Mucosa of descending colon (tissue), 3 donors: ENCODE data around the gene COL25A1. TPM values are rescaled to one million over a fixed set of nuclear protein-coding genes. Genes with fewer than 3 reads are reported as not detected.
A peak's percentile ranks its signal among the peaks of the same experiment; 100 is the strongest.

ENCODE experiments used
- ATAC-seq: fragments of 200-7000 bp; cut with Tn5 transposase; one replicate; pipeline ENCODE4 v1.9.1; 2020; ENCODE audit warnings: mild to moderate bottlenecking, moderate library complexity
- DNase-seq, 3 donors: peaks; one replicate each; pipeline ENCODE4 v3.0.0-alpha.2; 2020
- H3K36me3 ChIP-seq: fragments of 200-600 bp; one replicate; pipeline ENCODE4 v1.8.0; 2021; ENCODE audit warnings: low read depth, mild to moderate bottlenecking
- H3K4me1 ChIP-seq: fragments of 200-600 bp; one replicate; pipeline ENCODE4 v1.8.0; 2021; ENCODE audit warnings: low read depth, mild to moderate bottlenecking
- H3K4me3 ChIP-seq: fragments of 200-600 bp; one replicate; pipeline ENCODE4 v1.8.0; 2021; ENCODE audit warnings: mild to moderate bottlenecking
- H3K9me3 ChIP-seq: fragments of 200-600 bp; one replicate; pipeline ENCODE4 v1.8.0; 2021; ENCODE audit warnings: mild to moderate bottlenecking
- CTCF ChIP-seq: fragments of 200-600 bp; IDR thresholded peaks from one replicate; pipeline ENCODE4 v1.8.0; 2022; ENCODE audit warnings: antibody characterized with exemption, mild to moderate bottlenecking
- intact Hi-C, 2 donors: fragments of 100-400 bp; cut with DNase I in 1 of 2; cut with micrococcal nuclease in 1 of 2; formaldehyde crosslinking; loops; one replicate each; pipeline versions ENCODE4 v1.11.0 to v1.11.1; 2022; cut with DNase I, micrococcal nuclease
- long read RNA-seq, 2 donors: library from polyadenylated mRNA; unstranded; transcript quantifications; one replicate each; pipeline ENCODE4 v2.0.0, GENCODE V29; 2019 to 2021
- total RNA-seq, 3 donors: library from RNA; stranded (reverse); fragmentation: NEBNext Ultra II Directional in 2 of 3; extraction: Animal tissue kit (Norgen Biotek cat#: 25700) in 2 of 3; gene quantifications; one replicate each; pipeline versions ENCODE4 v1.2.1 to v1.2.4, GENCODE V29; 2021 to 2023
- donor health status: DM: no; HTN: no; CAD: no; lungs with moderate emphysema.
- donor health status: DM: no; HTN: no; CAD: no.
- donor health status: DM: no; HTN: yes; CAD: no.

The COL25A1 gene
- under 1 TPM; 0.12 to 0.35 (median 0.14) TPM for total RNA-seq
- long read RNA-seq, donor 1, result 0 reads
- long read RNA-seq, donor 2, result 0 reads

DNA sequence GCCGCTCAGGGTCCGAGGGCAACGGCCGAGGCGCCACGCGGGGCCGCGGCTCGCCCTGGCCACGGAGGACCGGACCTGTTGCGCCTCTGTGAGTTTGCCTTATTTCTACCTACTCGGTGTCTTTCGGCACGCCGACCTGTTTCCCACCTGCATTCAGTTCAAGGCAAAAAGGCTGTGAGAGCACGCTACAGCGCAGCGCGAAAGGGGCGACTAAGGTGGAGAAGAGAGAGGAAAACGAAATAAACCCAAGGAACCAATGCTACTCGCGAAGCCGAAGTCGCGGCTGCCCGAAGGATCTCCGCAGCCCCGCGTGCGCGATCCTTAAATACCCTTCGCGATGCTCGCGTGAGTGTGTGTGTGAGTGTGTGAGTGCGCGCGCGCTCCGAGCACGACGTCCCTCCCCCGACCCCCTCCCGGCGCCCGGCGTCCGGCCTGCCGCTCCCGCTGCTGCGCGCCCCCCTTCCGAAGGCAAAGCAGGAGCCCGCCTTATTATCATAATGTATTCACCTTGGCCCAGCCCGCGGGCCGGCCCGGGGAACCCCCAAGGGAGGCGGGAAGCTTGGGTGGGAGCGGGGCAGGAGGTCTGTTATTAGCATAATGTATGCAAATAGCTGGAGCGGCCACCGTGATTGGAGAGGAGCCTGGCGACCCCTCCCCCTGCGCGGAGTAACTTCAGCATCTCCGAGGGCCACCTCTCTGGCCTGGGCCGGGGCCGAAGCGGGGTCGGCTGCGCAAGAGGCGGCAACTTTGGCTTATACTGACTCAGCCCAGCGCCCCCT lies at the start of gene COL25A1:
COL25A1 (minus strand) TSS at position 298 of the 779 bp plus-strand sequence.
- Histone ChIP-seq H3K4me3 (no peak within 1 kb of the TSS), H3K4me1 (peaks cover 17% of the 10 kb centered on the region), H3K9me3 (no peaks in the 10 kb centered on the region), H3K36me3 (no peaks in the 10 kb centered on the region)
- DNase-seq (peak; percentile 30 to 54 (median 35)), ATAC-seq (peak; percentile 61)
- TF ChIP-seq CTCF, result no peak
- intact Hi-C loops, result no loop called here

DNA sequence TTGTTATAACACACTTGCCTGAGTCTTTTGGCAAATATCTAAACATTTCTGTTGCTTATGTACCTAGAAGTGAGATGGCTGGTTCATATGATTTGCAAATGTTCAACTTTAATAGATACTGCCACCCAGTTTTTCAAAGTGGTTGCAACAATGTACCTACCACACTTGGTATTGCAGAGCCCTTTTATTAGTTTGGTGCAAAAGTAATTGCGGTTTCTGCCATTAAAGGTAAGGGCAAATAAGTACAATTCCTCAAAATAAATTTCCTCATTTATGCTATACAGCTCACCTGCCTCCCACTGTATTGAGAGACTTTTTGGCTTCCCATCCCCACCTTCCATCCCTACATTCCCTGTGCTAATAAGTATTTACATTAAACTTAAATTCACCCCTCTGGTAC lies 47.7 kb upstream of the COL25A1 start:
- H3K4me1 ChIP-seq, result no peaks in the 10 kb centered on the region
- intact Hi-C loops, result no loop called here
- ATAC-seq (no peak), DNase-seq (no peak)
- peaks cover 3% of the 10 kb centered on the region for H3K9me3 ChIP-seq
- no peak overlapping the region for H3K4me3 ChIP-seq
- no peak for TF ChIP-seq CTCF
- no peaks in the 10 kb centered on the region for H3K36me3 ChIP-seq

DNA sequence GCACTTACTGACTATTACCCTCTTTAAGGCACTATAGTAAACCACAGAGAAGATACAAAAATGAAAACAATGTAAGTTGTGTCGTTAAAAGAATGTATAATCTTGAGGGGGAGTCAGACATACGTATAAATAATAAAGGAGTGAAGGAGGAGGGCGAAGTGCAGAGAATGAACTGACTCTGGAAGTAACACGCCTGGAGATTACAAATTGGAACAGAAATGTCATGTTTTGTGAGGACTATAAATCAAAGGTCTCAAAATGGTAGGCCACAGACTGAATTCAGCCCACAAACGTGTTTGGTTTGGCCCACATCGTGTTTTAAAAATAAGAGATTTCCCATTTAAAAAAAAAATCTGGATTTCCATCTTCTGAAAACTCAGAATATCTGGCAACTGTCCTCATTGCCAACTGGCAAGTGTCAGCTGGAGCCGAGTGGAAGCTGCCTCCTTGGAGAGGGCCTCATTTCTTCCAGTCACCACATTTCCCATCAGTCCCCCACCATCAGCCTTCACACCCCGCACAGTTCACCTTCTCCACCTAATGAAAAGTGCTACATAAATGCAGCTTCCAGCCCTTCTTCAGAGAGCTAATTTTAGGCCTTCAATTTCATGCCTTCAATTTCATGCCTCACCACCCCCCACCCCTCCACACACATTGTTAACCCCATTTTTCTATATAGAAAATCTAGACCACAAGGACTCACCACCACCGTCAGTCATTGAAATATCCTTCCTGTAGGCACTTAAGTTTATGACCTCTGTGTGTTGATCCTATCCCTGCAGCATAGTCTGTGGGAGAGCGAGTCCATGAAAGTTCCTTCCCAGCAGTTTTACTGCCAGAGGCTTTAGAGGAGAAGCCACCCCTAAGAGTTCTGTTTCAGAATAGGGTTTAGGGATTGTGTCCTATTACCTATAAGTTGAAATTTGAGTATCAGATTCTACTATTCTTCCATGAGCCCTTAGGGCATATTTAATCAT lies 32.0 kb upstream of the COL25A1 start:
- no peak for TF ChIP-seq CTCF
- no peaks in the 10 kb centered on the region for H3K4me1 ChIP-seq
- H3K9me3 ChIP-seq, result no peaks in the 10 kb centered on the region
- no peaks in the 10 kb centered on the region for H3K36me3 ChIP-seq
- H3K4me3 ChIP-seq, result no peak overlapping the region
- ATAC-seq (no peak), DNase-seq (no peak)
- intact Hi-C loops, result no loop called here

DNA sequence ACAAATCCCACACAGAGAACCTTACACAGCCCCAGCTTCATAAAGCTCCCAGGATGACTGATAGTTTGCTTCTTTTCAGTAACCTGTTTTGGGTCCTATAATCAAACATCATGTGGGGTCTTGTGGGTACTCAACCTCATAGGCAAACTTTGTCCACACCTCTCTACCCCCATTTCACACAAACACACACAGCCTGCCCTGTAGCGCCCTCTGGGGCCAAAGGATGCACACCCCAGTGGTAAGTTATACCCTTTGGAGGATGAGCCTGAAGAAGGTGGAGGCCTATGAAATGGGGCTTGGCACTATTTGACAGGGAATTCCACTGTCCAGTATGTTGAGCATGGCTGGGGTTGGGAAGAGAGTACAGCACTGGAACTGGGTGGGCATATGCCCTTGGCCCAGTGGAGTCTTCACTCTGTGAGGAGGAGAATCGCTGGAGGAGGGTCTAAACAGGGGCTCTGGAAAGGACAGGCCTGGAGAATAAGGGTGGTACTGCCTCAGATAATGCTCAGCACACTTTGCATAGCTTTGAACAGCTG lies 30.5 kb upstream of the COL25A1 start:
- no peaks in the 10 kb centered on the region for H3K4me1 ChIP-seq
- intact Hi-C loops, result no loop called here
- no peaks in the 10 kb centered on the region for H3K9me3 ChIP-seq
- DNase-seq, result peak in 1 of 3 donors; percentile 5
- no peaks in the 10 kb centered on the region for H3K36me3 ChIP-seq
- H3K4me3 ChIP-seq, result no peak overlapping the region
- no peak for TF ChIP-seq CTCF
- no peak for ATAC-seq

- intact Hi-C loops, result no loop called here
- DNase-seq (no peak), ATAC-seq (no peak)
- TF ChIP-seq CTCF, result no peak
- no peak overlapping the region for H3K4me3 ChIP-seq
- no peaks in the 10 kb centered on the region for H3K4me1 ChIP-seq
- no peaks in the 10 kb centered on the region for H3K36me3 ChIP-seq
- H3K9me3 ChIP-seq, result peaks cover 10% of the 10 kb centered on the region
These were observed 25.2 kb upstream of the COL25A1 start for GRCh38 chr4:109327641-109328040.
